IMR-90 (cell line): ENCODE results near the gene NDUFA7. TPM values are rescaled to one million over a fixed set of nuclear protein-coding genes. Genes with fewer than 3 reads are reported as not detected.

Source experiments
- polyA plus RNA-seq, 3 experiments: library from polyadenylated mRNA; depleted of rRNA; stranded (reverse); fragments of >200 nt; gene quantifications; 2 replicates each; pipeline ENCODE4 v1.2.3, GENCODE V29; 2012; ENCODE audit warnings: low replicate concordance in 1 of 3
- total RNA-seq: library from RNA; depleted of rRNA; stranded (reverse); fragments of >200 nt; gene quantifications from 2 replicates; pipeline ENCODE4 v1.2.3, GENCODE V29; 2012; rRNA removed

NDUFA7 gene
- total and polyA plus RNA-seq, 2 of the 4 experiments (the other 2 are of a cell fraction), result 20.6 to 50.7 TPM

Other genes with a start within 250 kb of the NDUFA7 start
- gene FBN3, start 171.8 kb downstream of the NDUFA7 start, total RNA-seq, result not detected in 2 replicates
- gene FBN3, start 171.8 kb downstream of the NDUFA7 start, polyA plus RNA-seq (2012; rRNA removed), result not detected in 2 replicates
- 3.2 and 3.9 TPM in 2 replicates for gene CERS4, start 112.0 kb downstream of the NDUFA7 start, total RNA-seq
- 5.5 and 5.7 TPM in 2 replicates for gene CERS4, start 112.0 kb downstream of the NDUFA7 start, polyA plus RNA-seq (2012; rRNA removed)
- gene CD320, start 13.0 kb downstream of the NDUFA7 start, total RNA-seq, result 13.3 and 15.8 TPM in 2 replicates
- gene CD320, start 13.0 kb downstream of the NDUFA7 start, polyA plus RNA-seq (2012; rRNA removed), result 78.5 and 101 TPM in 2 replicates
- gene RPS28, start 121 bp upstream of the NDUFA7 start, total RNA-seq, result 104 and 143 TPM in 2 replicates
- 643 and 742 TPM in 2 replicates for gene RPS28, start 121 bp upstream of the NDUFA7 start, polyA plus RNA-seq (2012; rRNA removed)
- gene KANK3, start 21.9 kb upstream of the NDUFA7 start, total RNA-seq, result not detected in 2 replicates
- 0.04 and 0.07 TPM in 2 replicates for gene KANK3, start 21.9 kb upstream of the NDUFA7 start, polyA plus RNA-seq (2012; rRNA removed)
- 1.4 and 1.9 TPM in 2 replicates for gene ANGPTL4, start 42.8 kb upstream of the NDUFA7 start, total RNA-seq
- 19.1 and 21.5 TPM in 2 replicates for gene ANGPTL4, start 42.8 kb upstream of the NDUFA7 start, polyA plus RNA-seq (2012; rRNA removed)
- 8.2 and 12.2 TPM in 2 replicates for gene RAB11B, start 69.0 kb upstream of the NDUFA7 start, total RNA-seq
- 117 and 120 TPM in 2 replicates for gene RAB11B, start 69.0 kb upstream of the NDUFA7 start, polyA plus RNA-seq (2012; rRNA removed)
- gene MARCHF2, start 91.9 kb upstream of the NDUFA7 start, total RNA-seq, result 48.6 and 58.8 TPM in 2 replicates
- 33.8 and 39.1 TPM in 2 replicates for gene MARCHF2, start 91.9 kb upstream of the NDUFA7 start, polyA plus RNA-seq (2012; rRNA removed)
- gene HNRNPM, start 123.6 kb upstream of the NDUFA7 start, total RNA-seq, result 75.6 and 90.5 TPM in 2 replicates
- 197 and 249 TPM in 2 replicates for gene HNRNPM, start 123.6 kb upstream of the NDUFA7 start, polyA plus RNA-seq (2012; rRNA removed)
- gene PRAM1, start 181.3 kb upstream of the NDUFA7 start, total RNA-seq, result not detected in 2 replicates
- 0.09 TPM in 2 replicates for gene PRAM1, start 181.3 kb upstream of the NDUFA7 start, polyA plus RNA-seq (2012; rRNA removed)
- 1.1 and 3.2 TPM in 2 replicates for gene ZNF414, start 192.8 kb upstream of the NDUFA7 start, total RNA-seq
- gene ZNF414, start 192.8 kb upstream of the NDUFA7 start, polyA plus RNA-seq (2012; rRNA removed), result 14.2 and 20.8 TPM in 2 replicates